Suppressor macrophage treated with lipopolysaccharide for 1 hour (primary cell): ENCODE data around the gene TAAR5.
"Not testable (repeated sequence)": the region's sequence is repeated elsewhere in the genome, so short reads cannot be mapped to it uniquely, and the experiment has no call there.

ENCODE experiments used
- DNase-seq, 3 donors: peaks; one replicate each; pipeline ENCODE4 v3.0.0-alpha.2; 2020 to 2022

The TAAR5 gene

GRCh38 chr6:132569170-132569569 lies 20.4 kb downstream of the TAAR5 start:
- DNase-seq, result no peak

- no peak for DNase-seq
Observed at GRCh38 chr6:132568611-132569010, 20.9 kb downstream of the TAAR5 start.

GRCh38 chr6:132567566-132567965 lies 22.0 kb downstream of the TAAR5 start:
- no peak for DNase-seq

DNA sequence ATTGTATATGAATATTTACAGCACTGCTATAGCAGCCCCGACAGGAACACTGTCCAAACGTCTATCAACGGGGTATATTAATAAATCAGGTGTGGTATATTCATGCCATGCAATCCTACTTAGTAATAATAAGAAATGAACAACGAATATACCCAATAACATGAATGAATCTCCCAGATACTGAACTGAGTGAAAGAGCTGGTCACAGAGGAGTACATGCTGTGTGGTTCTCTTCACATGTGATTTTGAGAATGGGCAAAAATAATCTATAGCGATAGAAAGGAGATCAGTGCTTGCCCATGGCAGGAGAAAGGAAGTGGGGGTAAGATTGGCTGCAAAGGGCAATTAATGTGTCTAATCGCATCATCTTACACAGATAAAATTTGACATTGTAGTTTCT lies 23.1 kb downstream of the TAAR5 start:
- no peak for DNase-seq

DNA sequence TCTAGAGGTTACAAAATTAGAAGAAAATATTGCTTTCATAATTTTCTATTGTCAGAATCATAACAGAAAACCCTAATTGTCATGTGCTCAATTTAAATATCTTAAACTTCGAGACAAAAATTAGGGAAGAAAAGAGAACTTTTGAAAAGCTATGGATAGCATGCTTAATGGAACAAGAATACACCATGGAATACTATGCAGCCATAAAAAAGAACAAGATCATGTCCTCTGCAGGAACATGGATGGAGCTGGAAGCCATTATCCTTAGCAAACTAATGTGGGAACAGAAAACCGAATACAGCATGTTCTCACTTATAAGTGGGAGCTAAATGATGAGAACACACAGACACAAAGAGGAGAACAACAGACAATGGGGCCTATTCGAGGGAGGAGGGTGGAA lies 29.5 kb downstream of the TAAR5 start:
- DNase-seq, result not testable (repeated sequence)

DNA sequence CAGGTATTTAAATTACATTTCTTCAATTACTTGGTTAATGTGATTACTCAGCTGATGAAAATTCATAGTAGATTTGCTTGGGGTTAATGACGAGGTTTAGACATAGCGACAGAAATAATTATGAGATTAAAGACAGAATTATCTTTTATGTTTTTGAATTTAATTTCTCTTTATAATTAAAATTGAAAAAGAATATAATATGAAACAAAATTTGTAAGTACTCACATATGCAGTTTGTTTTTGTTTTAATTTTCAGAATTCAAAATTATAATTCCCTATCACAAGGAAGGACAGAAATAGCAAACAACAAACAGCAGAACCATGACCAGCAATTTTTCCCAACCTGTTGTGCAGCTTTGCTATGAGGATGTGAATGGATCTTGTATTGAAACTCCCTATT lies 37.2 kb downstream of the TAAR5 start, which contains the start of gene TAAR8:
Gene TAAR8 (plus strand): TSS at position 301 of the 400 bp plus-strand sequence. CDS start 21 bp downstream, at position 322.
- DNase-seq, result no peak

DNA sequence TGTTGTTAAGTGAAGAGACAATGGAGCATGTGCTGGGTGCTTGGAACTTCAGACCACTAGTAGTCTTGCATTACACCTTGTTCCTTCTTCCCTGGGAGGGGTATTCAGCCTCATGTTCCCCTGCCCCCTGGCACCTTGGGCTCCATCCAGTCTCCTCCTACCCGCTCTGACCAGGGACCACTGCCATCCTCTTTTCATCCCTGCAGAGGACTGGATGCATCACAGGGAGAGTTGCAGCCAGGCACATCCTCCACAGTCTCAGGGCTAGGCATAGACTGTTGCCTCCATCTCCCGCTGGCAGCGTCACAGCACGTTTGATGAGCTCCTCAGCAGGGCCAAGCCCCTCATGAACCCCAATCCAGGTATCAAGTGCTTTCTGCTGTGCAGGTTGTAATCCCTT lies 38.3 kb downstream of the TAAR5 start:
- DNase-seq, result no peak

GRCh38 chr6:132548746-132549463 lies 40.6 kb downstream of the TAAR5 start:
- DNase-seq, result no peak

DNA sequence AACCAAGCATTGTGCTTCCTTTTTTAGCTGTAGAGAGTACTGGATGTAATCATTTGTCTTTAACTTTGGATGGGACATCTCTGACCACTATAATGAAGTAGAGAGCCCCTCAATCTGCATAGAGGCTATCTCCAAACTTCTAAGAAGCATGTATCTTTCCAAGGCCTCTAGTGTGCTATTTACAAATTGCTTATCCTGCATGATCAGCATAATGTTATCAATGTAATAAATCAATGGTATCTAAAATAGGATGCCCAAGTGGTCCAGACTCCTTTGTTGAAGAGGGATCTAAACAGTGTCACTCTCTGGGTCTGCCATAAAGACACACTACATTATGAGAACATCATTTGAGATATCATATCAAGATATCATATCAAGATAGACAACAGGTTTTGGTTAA lies 44.7 kb downstream of the TAAR5 start:
- no peak for DNase-seq
